GM21381 (cell line): ENCODE results near the gene IL1RN.

Source experiments
- ATAC-seq: cut with Tn5 transposase; IDR thresholded peaks from one replicate; pipeline ENCODE4 v1.9.1; 2021; ENCODE audit warnings: mild to moderate bottlenecking, moderate library complexity; ENCODE audit not compliant: unreplicated experiment

Gene IL1RN

DNA sequence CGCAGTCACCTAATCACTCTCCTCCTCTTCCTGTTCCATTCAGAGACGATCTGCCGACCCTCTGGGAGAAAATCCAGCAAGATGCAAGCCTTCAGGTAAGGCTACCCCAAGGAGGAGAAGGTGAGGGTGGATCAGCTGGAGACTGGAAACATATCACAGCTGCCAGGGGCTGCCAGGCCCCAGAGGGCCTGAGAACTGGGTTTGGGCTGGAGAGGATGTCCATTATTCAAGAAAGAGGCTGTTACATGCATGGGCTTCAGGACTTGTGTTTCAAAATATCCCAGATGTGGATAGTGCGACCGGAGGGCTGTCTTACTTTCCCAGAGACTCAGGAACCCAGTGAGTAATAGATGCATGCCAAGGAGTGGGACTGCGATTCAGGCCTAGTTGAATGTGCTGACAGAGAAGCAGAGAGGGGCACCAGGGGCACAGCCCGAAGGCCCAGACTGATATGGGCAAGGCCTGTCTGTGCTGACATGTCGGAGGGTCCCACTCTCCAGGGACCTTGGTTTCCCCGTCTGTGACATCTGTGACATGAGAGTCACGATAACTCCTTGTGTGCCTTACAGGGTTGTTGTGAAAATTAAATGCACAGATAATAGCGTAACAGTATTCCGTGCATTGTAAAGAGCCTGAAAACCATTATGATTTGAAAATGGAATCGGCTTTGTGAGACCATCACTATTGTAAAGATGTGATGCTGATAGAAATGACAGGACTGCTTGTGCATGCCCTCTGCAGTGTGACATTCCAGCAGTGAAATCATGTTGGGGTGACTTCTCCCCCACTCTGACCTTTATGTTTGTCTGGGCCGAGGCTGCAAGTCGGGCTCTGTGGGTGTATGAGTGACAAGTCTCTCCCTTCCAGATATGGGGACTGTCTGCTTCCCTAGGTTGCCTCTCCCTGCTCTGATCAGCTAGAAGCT, 510 bp downstream of the IL1RN start:
- no peak for ATAC-seq

DNA sequence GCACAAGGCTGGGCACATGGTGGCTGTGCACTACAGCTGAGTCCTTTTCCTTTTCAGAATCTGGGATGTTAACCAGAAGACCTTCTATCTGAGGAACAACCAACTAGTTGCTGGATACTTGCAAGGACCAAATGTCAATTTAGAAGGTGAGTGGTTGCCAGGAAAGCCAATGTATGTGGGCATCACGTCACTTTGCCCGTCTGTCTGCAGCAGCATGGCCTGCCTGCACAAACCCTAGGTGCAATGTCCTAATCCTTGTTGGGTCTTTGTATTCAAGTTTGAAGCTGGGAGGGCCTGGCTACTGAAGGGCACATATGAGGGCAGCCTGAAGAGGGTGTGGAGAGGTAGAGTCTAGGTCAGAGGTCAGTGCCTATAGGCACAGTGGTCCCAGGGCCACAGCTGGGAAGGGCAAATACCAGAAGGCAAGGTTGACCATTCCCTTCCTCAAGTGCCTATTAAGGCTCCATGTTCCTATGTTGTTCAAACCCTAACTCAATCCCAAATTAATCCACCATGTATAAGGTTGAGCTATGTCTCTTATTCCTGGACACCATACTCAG, 2.2 kb downstream of the IL1RN start:
- ATAC-seq, result no peak

GRCh38 chr2:113131352-113132185, 4.2 kb downstream of the IL1RN start:
- no peak for ATAC-seq

GRCh38 chr2:113132414-113133021, 5.1 kb downstream of the IL1RN start:
- no peak for ATAC-seq

DNA sequence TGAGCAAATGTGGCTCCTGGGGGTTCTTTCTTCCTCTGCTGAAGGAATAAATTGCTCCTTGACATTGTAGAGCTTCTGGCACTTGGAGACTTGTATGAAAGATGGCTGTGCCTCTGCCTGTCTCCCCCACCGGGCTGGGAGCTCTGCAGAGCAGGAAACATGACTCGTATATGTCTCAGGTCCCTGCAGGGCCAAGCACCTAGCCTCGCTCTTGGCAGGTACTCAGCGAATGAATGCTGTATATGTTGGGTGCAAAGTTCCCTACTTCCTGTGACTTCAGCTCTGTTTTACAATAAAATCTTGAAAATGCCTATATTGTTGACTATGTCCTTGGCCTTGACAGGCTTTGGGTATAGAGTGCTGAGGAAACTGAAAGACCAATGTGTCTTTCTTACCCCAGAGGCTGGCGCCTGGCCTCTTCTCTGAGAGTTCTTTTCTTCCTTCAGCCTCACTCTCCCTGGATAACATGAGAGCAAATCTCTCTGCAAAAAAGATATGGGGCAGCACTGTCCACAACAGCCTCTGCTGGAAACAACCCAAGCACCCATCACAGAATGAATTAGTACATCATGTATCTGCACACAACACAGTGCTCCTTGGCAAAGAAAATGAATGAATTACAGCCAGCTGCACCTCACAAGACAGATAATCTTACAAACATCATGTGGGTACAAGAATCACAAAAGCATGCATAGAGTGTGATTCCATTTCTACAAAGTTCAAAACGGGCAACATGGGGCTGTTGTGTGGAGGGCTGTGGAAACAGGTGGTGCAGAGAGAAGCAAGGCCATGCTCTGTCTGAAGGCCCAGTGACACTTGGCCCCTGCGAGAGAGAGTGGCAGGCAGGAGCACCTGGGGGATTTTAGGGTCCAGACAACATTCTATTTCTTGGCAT, 6.6 kb downstream of the IL1RN start:
- ATAC-seq, result no peak

GRCh38 chr2:113134717-113135116, 7.3 kb downstream of the IL1RN start:
- no peak for ATAC-seq

DNA sequence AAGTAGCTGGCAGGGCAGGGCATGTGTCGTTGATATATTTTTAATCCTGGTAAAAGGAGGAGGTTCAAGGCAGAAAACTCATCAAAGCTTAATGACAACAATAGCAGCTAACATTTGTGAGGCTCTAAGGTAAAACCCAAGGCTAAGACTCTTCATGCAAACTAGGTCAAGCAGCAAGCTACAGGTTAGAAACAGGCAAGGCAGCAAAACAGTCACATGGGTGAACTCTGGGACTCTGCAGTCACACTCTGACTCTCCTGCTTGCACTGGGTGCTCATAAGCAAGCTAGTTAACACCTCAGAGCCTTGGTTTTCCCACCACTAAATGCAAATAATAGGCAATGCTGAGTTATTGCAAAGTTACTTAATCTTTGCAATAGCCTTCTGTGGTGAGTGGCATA, 7.9 kb downstream of the IL1RN start:
- ATAC-seq, result no peak

- no peak for ATAC-seq
Measured at GRCh38 chr2:113136828-113137775, 9.7 kb downstream of the IL1RN start.

DNA sequence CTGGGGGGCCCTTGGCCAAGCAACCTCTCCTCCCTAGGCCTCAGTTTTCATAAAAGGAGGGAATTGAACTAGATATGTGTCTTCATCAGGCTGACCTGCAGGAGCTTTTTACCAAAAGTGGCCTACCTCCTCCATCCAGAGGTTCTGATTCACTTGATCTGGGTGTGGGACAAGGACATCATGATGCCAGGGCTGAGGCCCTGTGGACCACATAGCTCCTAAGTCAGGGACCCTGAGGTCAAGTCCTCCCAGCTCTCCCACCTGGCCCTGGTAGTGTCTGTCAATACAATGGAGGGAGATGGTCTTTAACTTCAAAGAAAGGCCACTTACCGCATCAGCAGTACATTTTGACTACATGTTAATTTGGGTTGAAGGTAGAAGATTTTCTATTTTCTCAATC, 10.4 kb downstream of the IL1RN start:
- ATAC-seq, result no peak

GRCh38 chr2:113138428-113139322, 11.3 kb downstream of the IL1RN start:
- ATAC-seq, result no peak

DNA sequence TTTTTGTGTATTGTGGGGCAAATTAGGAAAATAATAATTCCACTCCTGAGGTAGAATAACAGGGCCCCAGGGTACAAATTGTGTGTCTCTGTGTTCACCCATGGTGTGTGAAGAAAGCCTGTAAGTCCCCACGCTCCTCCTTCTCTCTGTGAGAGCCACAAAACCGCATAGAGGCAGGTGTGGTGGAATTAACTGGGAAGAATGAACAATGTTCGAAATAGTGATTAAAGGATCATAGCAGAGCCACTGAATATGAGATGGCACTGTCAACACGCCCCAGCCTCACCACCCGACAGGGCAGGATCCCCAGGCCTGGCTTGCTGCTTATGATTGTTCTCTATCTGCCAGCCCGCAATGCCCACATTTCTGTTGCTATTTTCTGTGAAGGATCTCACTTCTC, 14.1 kb downstream of the IL1RN start:
- no peak for ATAC-seq

DNA sequence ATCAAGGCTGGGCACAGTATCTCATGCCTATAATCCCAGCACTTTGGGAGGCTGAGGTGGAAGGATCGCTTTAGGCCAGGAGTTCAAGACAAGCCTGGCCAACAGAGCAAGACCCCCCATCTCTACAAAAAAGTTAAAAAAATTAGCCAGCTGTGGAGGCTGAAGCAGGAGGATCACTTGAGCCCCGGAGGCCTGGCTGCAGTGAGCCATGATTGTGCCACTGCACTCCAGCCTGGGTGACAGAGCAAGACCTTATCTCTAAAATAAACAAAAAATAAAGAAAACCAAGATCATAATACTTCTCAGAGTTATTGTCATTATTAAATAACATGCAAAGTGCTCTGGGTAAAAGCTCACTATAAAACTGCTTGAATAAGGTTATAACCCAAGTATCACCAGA, 14.9 kb downstream of the IL1RN start:
- no peak for ATAC-seq

- ATAC-seq, result no peak
Measured at GRCh38 chr2:113144259-113144658, 16.9 kb downstream of the IL1RN start.

GRCh38 chr2:113148606-113149552, 21.5 kb downstream of the IL1RN start:
- ATAC-seq, result no peak

DNA sequence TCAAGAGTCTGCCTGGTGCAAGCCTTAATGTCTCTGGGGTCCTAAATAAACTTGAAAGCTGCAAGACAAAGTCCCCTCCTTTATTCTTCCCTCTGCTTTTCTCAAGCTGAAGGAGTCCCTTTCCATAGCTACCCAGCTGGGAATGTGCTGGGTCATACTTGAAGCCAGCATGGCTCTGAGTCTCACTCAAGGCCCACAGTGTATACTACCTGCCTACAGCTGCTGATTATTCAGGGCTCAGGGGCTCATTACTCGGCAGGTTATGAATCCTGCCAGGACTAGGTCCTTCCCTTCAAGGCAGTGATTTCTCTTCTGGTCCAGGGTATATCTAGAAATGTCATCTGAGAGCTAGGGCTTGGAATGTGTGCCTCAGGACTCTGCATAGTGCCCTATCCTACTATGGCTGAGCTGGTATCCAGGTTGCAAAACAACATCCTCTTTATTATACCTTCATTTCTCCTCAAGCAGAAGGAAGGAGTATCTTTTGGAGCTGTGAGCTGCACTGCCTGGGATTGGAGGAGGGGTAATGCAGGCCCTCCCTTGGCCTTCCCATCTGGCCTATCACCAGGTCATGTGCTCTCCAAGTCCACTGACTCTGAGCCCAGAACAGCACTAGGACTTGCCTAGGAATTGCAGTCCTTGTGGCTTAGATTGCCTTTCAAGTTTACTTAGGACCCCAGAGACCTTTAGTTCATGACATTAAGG, 22.3 kb downstream of the IL1RN start:
- ATAC-seq, result no peak

GRCh38 chr2:113150258-113150601, 22.8 kb downstream of the IL1RN start:
- no peak for ATAC-seq
